DMS 273 (cell line): ENCODE measurements around the gene PGM2L1.

Source experiments
- DNase-seq: peaks from one replicate; lab custom pipeline; 2025; ENCODE audit not compliant: unreplicated experiment; lab: John Stamatoyannopoulos, UW

The PGM2L1 gene

DNA sequence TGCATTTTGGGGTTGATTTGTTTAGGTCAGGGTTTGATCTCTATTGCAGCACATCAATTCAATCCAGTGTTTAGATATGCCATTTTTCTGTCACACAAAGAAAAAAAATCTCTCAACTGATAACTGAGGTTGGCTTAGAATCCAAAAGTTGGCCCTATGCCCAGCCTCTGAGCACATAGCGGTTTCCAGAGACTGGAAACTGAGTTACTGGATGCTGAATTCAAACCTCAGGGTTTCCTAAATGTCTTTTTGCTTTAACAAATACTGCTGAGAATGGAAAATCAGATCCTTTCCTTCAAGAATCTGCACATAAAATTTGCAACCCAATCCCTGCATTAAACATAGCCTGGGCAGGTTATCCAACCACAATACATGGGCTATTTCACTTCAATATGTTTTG is 90.8 kb downstream of the PGM2L1 start:
- DNase-seq = no peak

DNA sequence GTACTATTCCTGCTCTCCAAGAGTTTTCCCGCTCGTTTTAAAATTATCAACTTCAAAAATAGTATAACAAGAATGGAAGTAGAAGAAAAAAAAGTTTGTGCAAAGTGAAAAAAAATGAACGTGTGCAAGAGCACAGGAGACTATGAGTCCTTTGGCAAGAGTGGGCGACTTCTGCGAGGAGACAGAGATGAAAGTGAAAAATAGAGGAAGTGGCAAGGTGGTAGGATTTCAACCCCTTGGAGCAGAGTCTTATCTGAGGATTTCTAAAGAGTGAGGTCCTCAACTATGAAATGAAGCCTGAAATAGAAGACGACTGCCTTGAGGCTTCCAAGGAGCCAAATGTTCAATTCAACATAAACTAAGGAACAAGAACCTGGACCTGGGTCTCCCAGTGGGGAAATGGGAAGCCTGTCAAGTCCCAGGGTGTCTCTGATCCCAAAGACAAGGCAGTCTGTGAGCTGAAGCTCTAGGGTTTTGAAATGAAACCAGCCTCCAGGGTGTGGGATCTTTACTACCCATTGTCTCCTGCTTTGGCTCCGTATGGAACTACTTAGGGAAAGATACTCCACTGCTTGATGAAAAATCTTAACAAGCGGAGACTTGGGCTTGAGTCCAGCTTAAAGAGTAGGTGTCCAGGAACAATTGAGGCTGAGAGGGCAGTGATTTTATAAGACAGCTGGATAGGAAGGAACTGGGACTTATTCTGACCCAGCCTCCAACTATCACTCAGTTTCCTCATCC is 91.6 kb downstream of the PGM2L1 start:
- no peak for DNase-seq

DNA sequence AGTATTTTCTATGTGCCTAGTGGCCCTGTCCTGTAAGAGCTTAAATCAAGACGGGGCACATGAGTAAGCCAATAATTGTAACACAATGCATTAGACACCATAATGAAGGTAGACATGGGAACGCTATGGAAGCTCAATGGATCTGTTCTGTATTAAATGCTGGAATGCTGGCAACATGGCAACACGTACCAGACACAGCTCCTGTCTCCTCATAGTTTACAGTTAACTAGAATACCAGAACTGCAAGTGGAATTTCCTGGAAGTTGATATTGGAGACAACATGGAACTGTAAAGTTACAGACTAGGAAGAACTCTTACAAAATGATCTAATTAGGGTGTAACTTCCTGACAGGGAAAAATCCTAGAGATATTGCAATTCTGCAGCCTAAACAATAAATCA is 99.2 kb downstream of the PGM2L1 start:
- no peak for DNase-seq

DNA sequence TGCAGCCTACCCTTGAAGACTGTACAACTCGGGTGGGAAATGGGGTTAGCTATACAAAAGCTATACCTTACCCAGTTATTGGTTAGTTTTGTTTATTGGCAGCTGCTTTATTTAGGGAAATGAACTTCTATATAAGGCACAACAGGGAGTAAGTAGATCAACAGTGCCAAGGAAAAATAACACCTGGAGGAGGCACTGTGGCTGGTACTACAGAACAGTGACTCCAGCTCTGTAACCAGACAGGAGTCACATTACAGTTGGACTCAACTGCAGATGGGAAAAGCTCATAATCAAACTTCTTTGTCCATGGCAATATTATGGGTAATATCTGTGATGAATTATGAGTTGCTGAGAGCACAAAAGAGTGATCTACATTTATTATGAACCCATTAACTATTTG is 100.7 kb downstream of the PGM2L1 start:
- no peak for DNase-seq

DNA sequence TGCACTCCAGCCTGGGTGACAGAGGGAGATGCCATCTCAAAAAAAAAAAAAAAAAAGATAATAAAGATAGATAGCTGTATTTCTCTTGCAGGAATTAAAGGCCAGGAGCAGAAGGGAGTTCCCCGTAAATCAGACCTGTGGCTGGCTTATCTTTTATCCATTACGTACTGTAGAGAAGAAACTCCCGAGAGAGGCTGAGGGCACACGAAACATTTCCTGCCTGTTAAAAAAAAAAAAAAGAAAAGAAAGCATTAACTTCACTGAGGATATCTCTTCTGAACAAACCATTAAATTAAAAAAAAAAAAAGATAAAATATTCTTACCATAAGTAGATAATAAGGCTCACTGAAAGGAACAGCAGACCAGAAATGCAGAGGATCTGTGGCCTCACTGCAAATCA is 109.3 kb downstream of the PGM2L1 start:
- DNase-seq = no peak

DNA sequence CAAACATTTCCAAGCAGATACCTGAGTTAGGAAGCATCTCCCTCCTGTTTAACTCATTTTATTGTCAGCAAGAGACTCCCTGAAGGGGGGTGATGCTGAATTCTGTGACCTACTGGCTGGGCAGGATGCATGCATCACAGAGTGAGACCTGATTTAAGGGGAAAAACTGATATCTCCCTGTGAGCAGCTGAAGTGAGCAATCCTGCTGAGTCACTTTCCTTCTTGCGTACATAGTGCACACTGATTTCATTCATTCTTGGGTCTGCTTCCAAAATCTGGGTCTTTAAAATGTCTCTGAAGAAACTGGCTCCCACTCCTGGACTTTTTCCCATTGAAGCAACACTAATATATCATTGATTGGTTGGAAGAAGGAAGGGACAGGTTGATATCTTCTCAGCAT is 110.1 kb downstream of the PGM2L1 start:
- no peak for DNase-seq

DNA sequence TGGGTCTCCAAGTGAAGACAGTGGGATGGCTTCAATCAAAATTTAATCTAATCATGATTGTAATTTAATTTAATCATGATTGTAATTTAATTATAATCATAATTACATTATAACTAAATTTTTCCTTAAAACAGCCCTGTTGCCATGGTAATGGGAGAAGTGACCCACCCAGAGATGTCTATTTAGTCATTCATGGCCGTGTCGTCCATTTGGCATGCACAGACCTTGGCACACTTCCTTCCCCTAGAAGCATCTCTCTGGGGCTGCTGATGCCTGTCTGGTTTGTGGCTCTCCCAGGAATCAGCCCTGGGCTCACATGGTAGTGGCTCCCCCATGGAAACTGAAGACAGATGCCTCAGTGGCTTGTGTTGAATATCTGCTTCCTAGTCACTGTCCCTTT is 113.8 kb downstream of the PGM2L1 start:
- DNase-seq = no peak

DNA sequence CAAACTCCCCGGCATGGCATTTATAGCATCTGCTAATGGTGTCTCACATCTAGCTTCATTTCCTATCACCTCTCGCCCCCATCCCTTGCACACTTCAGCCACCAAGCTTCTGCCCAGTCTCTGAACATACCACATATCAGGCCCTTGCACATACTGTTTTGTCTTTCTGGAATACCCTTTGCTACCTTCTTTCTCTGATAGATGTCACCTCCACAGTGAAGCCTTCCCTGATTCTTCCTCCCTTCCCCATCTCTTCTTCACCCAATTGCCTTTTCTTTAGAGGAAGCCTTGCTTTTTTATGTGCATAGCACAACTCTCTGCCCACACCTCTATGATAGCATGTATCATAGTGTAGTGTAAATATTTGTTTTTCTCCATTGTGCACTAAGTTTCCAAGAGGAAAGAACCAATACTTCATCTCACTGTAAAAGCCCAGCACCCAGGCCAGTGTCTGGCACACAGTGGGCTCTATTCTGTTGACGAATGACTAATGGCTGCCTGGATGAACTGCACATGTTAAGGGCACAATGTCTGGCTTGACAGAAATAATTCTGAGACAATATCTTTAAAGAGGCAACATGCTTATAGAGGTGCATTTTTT is 114.6 kb downstream of the PGM2L1 start:
- no peak for DNase-seq

DNA sequence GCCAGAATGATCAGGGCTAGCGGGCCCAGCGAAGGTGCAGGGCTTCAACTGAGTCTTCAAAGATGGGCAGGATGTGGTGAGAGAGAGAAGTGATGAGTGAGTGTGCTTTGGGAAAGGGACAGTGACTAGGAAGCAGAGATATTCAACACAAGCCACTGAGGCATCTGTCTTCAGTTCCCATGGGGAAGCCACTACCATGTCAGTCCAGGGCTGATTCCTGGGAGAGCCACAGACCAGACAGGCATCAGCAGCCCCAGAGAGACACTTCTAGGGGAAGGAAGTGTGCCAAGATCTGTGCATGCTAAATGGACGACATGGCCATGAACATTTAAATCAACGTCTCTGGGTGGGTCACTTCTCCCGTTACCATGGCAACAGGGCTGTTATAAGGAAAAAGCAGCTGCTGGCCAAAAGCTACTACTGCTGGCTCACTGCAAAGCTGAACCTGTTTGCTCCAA is 115.3 kb downstream of the PGM2L1 start:
- peak; percentile 41 for DNase-seq

DNA sequence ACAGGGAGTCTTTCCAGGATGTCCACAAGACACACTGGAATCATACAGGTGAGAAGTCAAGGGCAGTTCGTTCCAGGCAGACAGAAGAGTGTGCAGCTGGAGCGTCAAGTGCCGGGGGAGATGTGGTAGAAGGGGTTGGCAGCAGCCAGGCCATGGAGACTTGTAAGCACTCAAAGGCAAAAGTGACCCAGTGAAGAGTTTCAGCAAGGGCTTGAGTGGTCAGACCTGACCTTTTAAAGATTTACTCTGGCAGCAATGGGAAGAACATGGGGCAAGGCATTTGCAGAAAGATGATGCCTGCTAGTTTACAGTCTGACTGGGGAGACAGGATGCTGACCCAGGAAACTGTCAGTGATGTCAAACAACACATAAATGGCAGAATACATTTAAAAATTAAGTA is 115.8 kb downstream of the PGM2L1 start:
- no peak for DNase-seq

DNA sequence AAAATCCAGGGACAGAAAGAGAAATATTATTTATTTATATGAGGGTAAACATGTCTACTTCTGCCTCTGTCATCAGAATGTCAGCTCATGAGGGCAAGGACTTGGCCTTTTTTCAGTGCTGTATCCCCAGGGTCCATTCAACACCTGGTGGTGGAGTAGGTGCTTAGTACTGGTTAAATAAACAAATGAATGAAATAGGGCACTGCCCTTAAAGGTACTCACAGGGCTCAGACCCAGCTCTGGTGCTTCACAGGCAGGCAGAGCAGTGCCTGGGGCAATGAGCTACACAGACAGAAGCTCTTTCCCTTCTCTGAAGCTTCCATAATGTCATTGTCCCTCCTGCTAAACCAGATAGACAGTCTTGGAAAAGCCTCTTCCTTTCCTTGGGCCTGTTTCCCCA is 117.7 kb downstream of the PGM2L1 start:
- DNase-seq = no peak
